Spleen (tissue), 11 donors: ENCODE data around the gene GALNT16. TPM values are rescaled to one million over a fixed set of nuclear protein-coding genes. Genes with fewer than 3 reads are reported as not detected.
"Not testable (repeated sequence)": the region's sequence is repeated elsewhere in the genome, so short reads cannot be mapped to it uniquely, and the experiment has no call there.

ENCODE experiments used
- DNase-seq: peaks from one replicate; pipeline ENCODE4 v3.0.0-alpha.2; 2020
- H3K27ac ChIP-seq, 8 donors: fragments of 200-600 bp; sonication (generic) in 7 of 8; 1 replicate in 4 of 8; 2 replicates in 4 of 8; pipeline versions ENCODE4 v1.5.0 to v1.8.0; 2016 to 2021; ENCODE audit warnings: inconsistent platforms in 4 of 8, mild to moderate bottlenecking in 4 of 8, moderate library complexity in 1 of 8
- H3K27me3 ChIP-seq, 7 donors: fragments of 200-600 bp; sonication (generic) in 6 of 7; replicated peaks in 1 of 7; 1 replicate in 4 of 7; 2 replicates in 3 of 7; pipeline versions ENCODE4 v1.5.0 to v1.8.0; 2016 to 2021; ENCODE audit warnings: inconsistent platforms in 3 of 7, mild to moderate bottlenecking in 1 of 7
- H3K36me3 ChIP-seq, 6 donors: fragments of 200-600 bp; sonication (generic) in 5 of 6; 1 replicate in 4 of 6; 2 replicates in 2 of 6; pipeline versions ENCODE4 v1.5.0 to v1.8.0; 2016 to 2021; ENCODE audit warnings: inconsistent platforms in 2 of 6
- H3K4me1 ChIP-seq, 6 donors: fragments of 200-600 bp; sonication (generic) in 5 of 6; 1 replicate in 3 of 6; 2 replicates in 3 of 6; pipeline versions ENCODE4 v1.5.0 to v1.8.0; 2016 to 2021; ENCODE audit warnings: inconsistent platforms in 3 of 6
- H3K4me3 ChIP-seq, 8 donors: fragments of 200-600 bp; sonication (generic) in 7 of 8; 1 replicate in 4 of 8; 2 replicates in 4 of 8; pipeline versions ENCODE4 v1.5.0 to v1.8.0; 2016 to 2021; ENCODE audit warnings: inconsistent platforms in 4 of 8, mild to moderate bottlenecking in 4 of 8, moderate library complexity in 2 of 8
- H3K9me3 ChIP-seq, 8 donors: fragments of 200-600 bp; sonication (generic) in 7 of 8; 1 replicate in 4 of 8; 2 replicates in 4 of 8; pipeline versions ENCODE4 v1.5.0 to v1.8.0; 2016 to 2021; ENCODE audit warnings: inconsistent platforms in 4 of 8
- POLR2A ChIP-seq, 3 donors: fragments of 450-650 bp; IDR thresholded peaks; one replicate each; pipeline ENCODE4 v1.5.1; 2017; ENCODE audit warnings: antibody characterized with exemption in 3 of 3, mild to moderate bottlenecking in 1 of 3
- POLR2AphosphoS5 ChIP-seq, 3 donors: sonication (generic); formaldehyde crosslinking; IDR thresholded peaks; one replicate each; pipeline ENCODE4 v1.5.1; 2017; ENCODE audit warnings: antibody characterized with exemption in 3 of 3
- WGBS, 5 donors: extraction: QIAGEN DNeasy Blood & Tissue Kit in 3 of 5; methylation state at CpG; one replicate each; pipeline versions ENCODE4 v1.1.5 to v1.1.7; 2013 to 2018; 5-methylcytosine and 5-hydroxymethylcytosine counted together
- intact Hi-C: fragments of 100-400 bp; cut with DNase I; formaldehyde crosslinking; loops from one replicate; pipeline ENCODE4 v1.15.0; 2023; ENCODE audit warnings: low total_unique reads
- polyA plus RNA-seq, 3 donors: library from polyadenylated mRNA; stranded (reverse); fragments of 200-250 nt; gene quantifications; one replicate each; pipeline ENCODE4 v1.2.1, GENCODE V29; 2013
- total RNA-seq, 7 donors: library from RNA; depleted of rRNA in 3 of 7; stranded (reverse); fragments of >200 nt in 3 of 7; fragmentation: NEBNext Ultra II Directional in 4 of 7; extraction: Animal tissue kit (Norgen Biotek cat#: 25700) in 4 of 7; gene quantifications; one replicate each; pipeline versions ENCODE4 v1.1.0 to v1.2.1, GENCODE V29; 2016 to 2021
- TF ChIP-seq, protein P1 (sequence below), 11 experiments: fragments of 200-600 bp in 7 of 11; fragments of 450-650 bp in 4 of 11; sonication (generic) in 4 of 11; IDR thresholded peaks in 8 of 11; conservative IDR thresholded peaks in 3 of 11; 1 replicate in 7 of 11; 2 replicates in 4 of 11; pipeline versions ENCODE4 v1.4.0 to v1.8.0; 2016 to 2021; ENCODE audit warnings: antibody characterized with exemption in 11 of 11, inconsistent platforms in 4 of 11, mild to moderate bottlenecking in 1 of 11
- donor health status: healthy with polysubstance abuse.
- donor health status: DM: no; HTN: no; CAD: no; lungs with moderate emphysema.
- donor health status: DM: no; HTN: no; CAD: no.
- donor health status: Bipolar disorder and iron deficiency.
- donor health status: healthy.
- donor health status: DM: no; HTN: no; CAD: no.
- donor health status: DM: yes; HTN: yes; CAD: no.

The GALNT16 gene
- total and polyA plus RNA-seq, 10 donors, result 2.1 to 36.4 (median 10.0) TPM

DNA sequence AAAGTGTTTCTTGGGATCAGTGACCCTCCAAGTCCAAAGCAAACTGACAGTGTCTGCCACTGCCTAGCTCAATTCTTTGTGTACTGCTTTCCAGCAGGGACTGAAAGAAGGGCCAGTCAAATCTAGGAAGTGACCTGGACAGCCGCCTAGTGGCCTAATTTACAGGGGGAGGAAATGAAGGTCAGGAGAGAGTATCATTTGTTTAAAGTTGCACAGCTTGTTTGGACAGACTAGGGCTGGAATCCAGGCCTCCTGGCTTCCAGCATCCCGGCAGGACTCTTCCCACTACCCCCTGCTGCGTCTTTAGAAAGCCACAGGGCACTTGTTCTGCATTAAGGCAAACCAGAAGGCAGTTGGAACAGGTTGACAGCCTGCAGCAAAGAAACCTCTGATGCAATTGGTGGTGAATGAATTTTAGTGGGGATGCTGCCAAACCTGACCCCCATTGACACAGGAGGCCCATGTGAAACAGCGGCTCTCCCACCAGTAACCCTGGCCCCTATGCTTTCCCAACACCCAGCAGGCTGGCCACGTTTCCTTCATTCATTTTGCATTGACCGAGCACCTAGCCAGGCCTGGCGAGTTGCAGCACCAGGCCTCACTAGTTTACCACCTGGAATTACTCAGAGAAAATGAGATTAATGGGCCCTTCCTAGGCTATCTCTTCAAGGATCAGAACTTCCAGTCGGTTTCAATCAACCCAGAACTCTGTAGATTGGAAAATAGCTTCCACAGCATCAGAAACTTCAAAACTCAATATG, 28.2 kb downstream of the GALNT16 start:
- DNase-seq, result no peak
- Histone ChIP-seq H3K27ac (peak overlapping the region in 7 of 8 donors; percentile 14 to 72 (median 58)), H3K27me3 (no peaks in the 10 kb centered on the region), H3K9me3 (no peaks in the 10 kb centered on the region), H3K4me3 (no peak overlapping the region), H3K36me3 (no peaks in the 10 kb centered on the region), H3K4me1 (peaks cover 5 to 55% (median 23%) of the 10 kb centered on the region in 6 donors)
- TF ChIP-seq, protein P1, sequence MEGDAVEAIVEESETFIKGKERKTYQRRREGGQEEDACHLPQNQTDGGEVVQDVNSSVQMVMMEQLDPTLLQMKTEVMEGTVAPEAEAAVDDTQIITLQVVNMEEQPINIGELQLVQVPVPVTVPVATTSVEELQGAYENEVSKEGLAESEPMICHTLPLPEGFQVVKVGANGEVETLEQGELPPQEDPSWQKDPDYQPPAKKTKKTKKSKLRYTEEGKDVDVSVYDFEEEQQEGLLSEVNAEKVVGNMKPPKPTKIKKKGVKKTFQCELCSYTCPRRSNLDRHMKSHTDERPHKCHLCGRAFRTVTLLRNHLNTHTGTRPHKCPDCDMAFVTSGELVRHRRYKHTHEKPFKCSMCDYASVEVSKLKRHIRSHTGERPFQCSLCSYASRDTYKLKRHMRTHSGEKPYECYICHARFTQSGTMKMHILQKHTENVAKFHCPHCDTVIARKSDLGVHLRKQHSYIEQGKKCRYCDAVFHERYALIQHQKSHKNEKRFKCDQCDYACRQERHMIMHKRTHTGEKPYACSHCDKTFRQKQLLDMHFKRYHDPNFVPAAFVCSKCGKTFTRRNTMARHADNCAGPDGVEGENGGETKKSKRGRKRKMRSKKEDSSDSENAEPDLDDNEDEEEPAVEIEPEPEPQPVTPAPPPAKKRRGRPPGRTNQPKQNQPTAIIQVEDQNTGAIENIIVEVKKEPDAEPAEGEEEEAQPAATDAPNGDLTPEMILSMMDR (IDR thresholded peaks at IDR 0.05 in 8 of 11, conservative IDR thresholded peaks at IDR 0.05 in 3 of 11), result peak in 6 of 11 experiments; percentile 8 to 59 (median 44)
- TF ChIP-seq POLR2A (IDR thresholded peaks at IDR 0.05) (no peak), POLR2AphosphoS5 (IDR thresholded peaks at IDR 0.05) (peak in 2 of 3 donors; percentile 42 to 65)
- intact Hi-C loops, result no loop called here
- WGBS, 5 donors, result 52 to 72% (median 69%) methylated on average over 7 to 8 of the region's 8 CpGs

- Histone ChIP-seq H3K27ac (peak overlapping the region in 7 of 8 donors; percentile 14 to 72 (median 58)), H3K27me3 (no peaks in the 10 kb centered on the region), H3K4me1 (peaks cover 5 to 55% (median 23%) of the 10 kb centered on the region in 6 donors), H3K4me3 (no peak overlapping the region), H3K36me3 (no peaks in the 10 kb centered on the region), H3K9me3 (no peaks in the 10 kb centered on the region)
- intact Hi-C loops, result no loop called here
- 87 to 93% (median 93%) methylated on average over 9 of the region's 9 CpGs for WGBS, 5 donors
- TF ChIP-seq POLR2AphosphoS5 (IDR thresholded peaks at IDR 0.05) (no peak), POLR2A (IDR thresholded peaks at IDR 0.05) (no peak)
- TF ChIP-seq, protein P1 (IDR thresholded peaks at IDR 0.05 in 8 of 11, conservative IDR thresholded peaks at IDR 0.05 in 3 of 11), result no peak
- no peak for DNase-seq
Observed at GRCh38 chr14:69288956-69289705, 29.2 kb downstream of the GALNT16 start.

- no peak overlapping the region for H3K4me3 ChIP-seq
- peak overlapping the region in 7 of 8 donors; percentile 21 to 72 (median 60) for H3K27ac ChIP-seq
- no peaks in the 10 kb centered on the region for H3K36me3 ChIP-seq
- no peak for DNase-seq
- 72 to 82% (median 79%) methylated on average over 13 of the region's 13 CpGs for WGBS, 5 donors
- H3K4me1 ChIP-seq, result peaks cover 5 to 55% (median 23%) of the 10 kb centered on the region in 6 donors
- TF ChIP-seq POLR2A (IDR thresholded peaks at IDR 0.05) (no peak), POLR2AphosphoS5 (IDR thresholded peaks at IDR 0.05) (peak in 2 of 3 donors; percentile 47 to 68)
- intact Hi-C loops, result no loop called here
- H3K9me3 ChIP-seq, result no peaks in the 10 kb centered on the region
- no peaks in the 10 kb centered on the region for H3K27me3 ChIP-seq
Observed at GRCh38 chr14:69289811-69290520, 30.0 kb downstream of the GALNT16 start.

GRCh38 chr14:69290881-69291280, 30.9 kb downstream of the GALNT16 start:
- intact Hi-C loops, result not testable (repeated sequence)
- peak overlapping the region in 7 of 8 donors; percentile 24 to 71 (median 58) for H3K27ac ChIP-seq
- 81 to 91% (median 88%) methylated on average over 7 of the region's 7 CpGs for WGBS, 5 donors

More at GRCh38 chr14:69290881-69291280, 30.9 kb downstream of the GALNT16 start:
- H3K9me3 ChIP-seq, DNase-seq, H3K27me3 ChIP-seq, H3K4me3 ChIP-seq, H3K36me3 ChIP-seq: not testable (repeated sequence)
- H3K4me1 ChIP-seq, result peaks cover 5 to 55% (median 23%) of the 10 kb centered on the region in 6 donors
